ENCODE measurements around the gene FBRS. TPM values are rescaled to one million over a fixed set of nuclear protein-coding genes. Genes with fewer than 3 reads are reported as not detected.

FBRS gene
- total and polyA plus RNA-seq, 2 of the 13 experiments (the other 11 are each of a cell fraction or from before 2014, with no cell fraction given), result 13.7 to 16.2 TPM

- TF ChIP-seq MXD3 (CRISPR knock-in tag; IDR thresholded peaks at IDR 0.05), result no peak
- TF ChIP-seq NR2C2 (CRISPR knock-in tag; IDR thresholded peaks at IDR 0.05; ENCODE audit: borderline replicate concordance), result peak; percentile 95
- TF ChIP-seq RAD21 (CRISPR knock-in tag; IDR thresholded peaks at IDR 0.05), result peak; percentile 80
- no peak for TF ChIP-seq TBX3 (IDR thresholded peaks at IDR 0.05; ENCODE audit: borderline replicate concordance)
- no peak for TF ChIP-seq ZNF883 (CRISPR knock-in tag; IDR thresholded peaks at IDR 0.05; ENCODE audit: not compliant biosample characterization)
- no peak for TF ChIP-seq ZBTB39 (CRISPR knock-in tag; IDR thresholded peaks at IDR 0.05)
- TF ChIP-seq ZFP82 (CRISPR knock-in tag; IDR thresholded peaks at IDR 0.05; ENCODE audit: borderline replicate concordance), result no peak
- no peak for TF ChIP-seq PHF21A (CRISPR knock-in tag; IDR thresholded peaks at IDR 0.05)
- no peak for TF ChIP-seq ZBED4 (CRISPR knock-in tag; IDR thresholded peaks at IDR 0.05; ENCODE audit: borderline replicate concordance)
- TF ChIP-seq SPEN (CRISPR knock-in tag; IDR thresholded peaks at IDR 0.05; ENCODE audit: low read depth), result no peak
- no peak for TF ChIP-seq PBX2 (CRISPR knock-in tag; IDR thresholded peaks at IDR 0.05)
- TF ChIP-seq PRMT3 (CRISPR knock-in tag; IDR thresholded peaks at IDR 0.05; ENCODE audit: borderline replicate concordance, low read depth), result no peak
- TF ChIP-seq AKAP8 (CRISPR knock-in tag; IDR thresholded peaks at IDR 0.05), result no peak
- TF ChIP-seq SMAD3 (CRISPR knock-in tag; IDR thresholded peaks at IDR 0.05), result peak; percentile 62; the same call in 1 of the 2 replicates
- no peak for TF ChIP-seq ZNF264 (CRISPR knock-in tag; IDR thresholded peaks at IDR 0.05)
- TF ChIP-seq ERF (CRISPR knock-in tag; IDR thresholded peaks at IDR 0.05), result peak; percentile 71; the same call in 1 of the 2 replicates
These were observed 29.3 kb upstream of the FBRS start (continued) for GRCh38 chr16:30628628-30629540.
